IPS-18c (cell line): ENCODE measurements around the gene CRHBP.
"Not testable (repeated sequence)": the region's sequence is repeated elsewhere in the genome, so short reads cannot be mapped to it uniquely, and the experiment has no call there.

Source experiments
- H3K4me3 ChIP-seq: 2 replicates; pipeline ENCODE4 v1.7.0; 2013; ENCODE audit warnings: low read depth, mild to moderate bottlenecking, low read length, moderate library complexity; ENCODE audit not compliant: insufficient read depth
- H3K9me3 ChIP-seq: one replicate; pipeline ENCODE4 v1.6.1; 2013; ENCODE audit warnings: mild to moderate bottlenecking, low read length, moderate library complexity; ENCODE audit not compliant: control insufficient read depth, insufficient read depth

CRHBP gene, protein sequence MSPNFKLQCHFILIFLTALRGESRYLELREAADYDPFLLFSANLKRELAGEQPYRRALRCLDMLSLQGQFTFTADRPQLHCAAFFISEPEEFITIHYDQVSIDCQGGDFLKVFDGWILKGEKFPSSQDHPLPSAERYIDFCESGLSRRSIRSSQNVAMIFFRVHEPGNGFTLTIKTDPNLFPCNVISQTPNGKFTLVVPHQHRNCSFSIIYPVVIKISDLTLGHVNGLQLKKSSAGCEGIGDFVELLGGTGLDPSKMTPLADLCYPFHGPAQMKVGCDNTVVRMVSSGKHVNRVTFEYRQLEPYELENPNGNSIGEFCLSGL

DNA sequence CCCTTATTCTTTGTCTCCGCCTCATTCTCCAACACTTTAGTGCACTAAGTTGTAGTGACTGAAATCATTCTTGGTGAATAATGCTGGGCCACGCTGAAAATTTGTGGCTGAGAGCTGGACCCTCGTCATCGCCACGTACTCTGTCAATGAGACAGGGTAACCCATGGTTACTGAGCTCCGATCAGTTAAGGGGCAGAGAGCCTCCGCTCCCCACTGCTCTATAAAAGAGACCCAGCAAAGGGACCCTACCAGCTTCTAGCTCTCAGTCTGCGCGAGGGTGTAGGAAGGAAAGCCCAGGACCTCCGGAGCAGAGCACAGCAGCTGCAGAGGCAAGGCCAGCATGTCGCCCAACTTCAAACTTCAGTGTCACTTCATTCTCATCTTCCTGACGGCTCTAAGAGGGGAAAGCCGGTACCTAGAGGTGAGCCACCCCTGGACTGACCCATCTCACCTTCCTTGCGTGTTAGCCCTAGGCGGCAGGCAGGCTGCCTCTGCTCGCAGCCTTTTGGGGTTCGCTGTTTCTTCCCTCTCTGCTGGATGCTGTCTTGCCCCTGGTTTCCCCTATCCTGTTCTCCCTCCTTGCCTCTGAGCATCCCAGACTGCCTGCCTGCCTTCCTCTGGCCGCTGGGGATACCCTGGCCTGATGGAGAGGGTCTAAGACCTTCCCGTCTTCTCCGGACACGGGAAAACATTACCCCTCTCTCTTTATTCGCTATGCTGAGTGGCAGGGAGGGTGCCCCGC lies at the start of gene CRHBP:
Gene CRHBP, plus strand, starts transcription at position 251 of the 742 bp plus-strand sequence. Its CDS starts 90 bp downstream, at position 341.
- Histone ChIP-seq H3K9me3 (no peaks in the 10 kb centered on the region), H3K4me3 (peak within 1 kb of the TSS; percentile 71)

DNA sequence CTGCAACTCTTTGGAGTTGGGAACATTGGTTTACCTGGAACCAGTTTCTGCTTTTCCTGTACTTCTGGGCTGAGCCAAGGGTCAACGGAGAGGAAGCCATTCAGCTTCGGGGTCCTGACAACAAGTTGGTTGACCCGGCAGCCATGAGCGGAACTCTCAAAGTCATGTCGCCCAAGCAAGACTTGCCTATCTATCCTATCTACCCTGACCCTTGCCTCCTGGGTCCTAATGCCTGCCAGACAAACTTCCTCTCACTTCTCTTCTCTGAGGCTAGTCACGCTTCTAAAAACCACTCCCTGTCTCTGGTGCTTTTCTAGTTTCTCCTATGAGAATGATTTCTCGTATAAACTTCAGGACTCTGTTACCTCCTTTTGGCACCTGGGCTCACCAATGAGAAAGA lies 44.7 kb upstream of the CRHBP start:
- H3K9me3 ChIP-seq = no peaks in the 10 kb centered on the region
- H3K4me3 ChIP-seq = no peak overlapping the region

DNA sequence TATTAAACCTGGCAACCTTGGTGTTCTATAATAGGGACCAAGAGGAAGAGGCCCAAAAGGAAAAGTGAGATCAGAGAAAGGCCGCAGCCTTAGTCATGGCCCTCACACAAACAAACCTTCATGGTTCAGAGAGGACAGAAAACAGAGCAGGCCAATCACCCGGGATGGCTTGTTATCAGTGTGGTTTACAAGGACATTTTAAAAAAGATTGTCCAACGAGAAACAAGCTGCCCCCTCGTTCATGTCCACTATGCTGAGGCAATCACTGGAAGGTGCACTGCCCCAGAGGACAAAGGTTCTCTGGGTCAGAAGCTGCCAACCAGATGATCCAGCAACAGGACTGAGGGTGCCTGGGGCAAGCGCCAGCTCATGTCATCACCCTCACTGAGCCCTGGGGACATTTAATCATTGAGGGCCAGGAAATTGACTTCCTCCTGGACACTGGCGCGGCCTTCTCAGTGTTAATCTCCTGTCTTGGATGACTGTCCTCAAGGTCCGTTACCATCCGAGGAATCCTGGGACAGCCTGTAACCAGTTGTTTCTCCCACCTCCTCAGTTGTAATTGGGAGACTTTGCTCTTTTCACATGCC lies 42.4 kb upstream of the CRHBP start:
- not testable (repeated sequence) for H3K9me3 ChIP-seq, H3K4me3 ChIP-seq

DNA sequence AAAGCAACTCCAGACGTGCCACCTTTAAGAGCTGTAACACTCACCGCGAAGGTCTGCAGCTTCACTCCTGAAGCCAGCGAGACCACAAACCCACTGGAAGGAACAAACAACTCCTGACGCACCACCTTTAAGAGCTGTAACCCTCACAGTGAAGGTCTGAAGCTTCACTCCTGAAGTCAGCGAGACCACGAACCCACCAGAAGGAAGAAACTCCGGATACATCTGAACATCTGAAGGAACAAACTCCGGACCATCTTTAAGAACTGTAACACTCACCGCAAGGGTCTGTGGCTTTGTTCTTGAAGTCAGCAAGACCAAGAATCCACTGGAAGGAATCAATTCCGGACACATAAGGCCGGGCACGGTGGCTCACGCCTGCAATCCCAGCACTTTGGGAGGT lies 38.2 kb upstream of the CRHBP start:
- H3K9me3 ChIP-seq = not testable (repeated sequence)

DNA sequence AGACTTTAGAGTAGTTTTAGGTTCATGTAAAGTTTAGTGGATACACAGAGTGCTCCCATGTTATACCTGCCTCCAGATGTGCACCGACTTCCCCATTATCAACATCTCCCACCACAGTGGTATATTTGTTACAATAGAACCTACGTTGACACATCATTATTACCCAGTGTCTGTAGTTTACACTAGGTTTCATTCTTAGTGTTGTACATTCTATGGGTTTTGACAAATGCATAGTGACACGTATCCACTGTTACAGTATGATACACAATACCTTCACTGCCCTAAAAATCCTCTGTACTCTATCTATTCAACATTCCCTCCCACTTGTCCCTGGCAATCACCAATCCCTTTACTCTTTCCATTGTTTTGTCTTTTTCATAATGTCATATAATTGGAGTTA lies 34.3 kb upstream of the CRHBP start:
- H3K4me3 ChIP-seq = no peak overlapping the region
- H3K9me3 ChIP-seq = no peaks in the 10 kb centered on the region

More for the DNA sequence above, 38.2 kb upstream of the CRHBP start:
- H3K4me3 ChIP-seq = not testable (repeated sequence)

DNA sequence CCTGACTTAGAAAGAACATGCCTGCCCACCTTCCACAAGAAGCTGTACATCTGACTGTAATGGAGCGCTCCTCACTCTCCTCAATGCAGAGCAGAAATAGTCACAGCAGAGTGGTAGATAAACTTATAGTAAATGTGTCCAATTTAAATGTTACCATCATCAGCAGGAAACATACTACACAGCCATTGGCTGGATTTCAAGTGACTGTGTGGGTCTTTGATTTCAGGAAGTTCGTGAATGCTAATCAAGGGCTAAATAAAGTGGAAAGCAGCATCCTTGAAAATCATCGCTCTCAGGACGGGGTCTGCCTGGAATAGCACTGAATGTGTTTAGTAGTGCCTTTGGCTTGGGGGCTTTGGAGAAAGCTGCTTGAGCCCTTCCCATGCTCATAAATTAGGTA lies 32.4 kb upstream of the CRHBP start:
- Histone ChIP-seq H3K4me3 (no peak overlapping the region), H3K9me3 (no peaks in the 10 kb centered on the region)

DNA sequence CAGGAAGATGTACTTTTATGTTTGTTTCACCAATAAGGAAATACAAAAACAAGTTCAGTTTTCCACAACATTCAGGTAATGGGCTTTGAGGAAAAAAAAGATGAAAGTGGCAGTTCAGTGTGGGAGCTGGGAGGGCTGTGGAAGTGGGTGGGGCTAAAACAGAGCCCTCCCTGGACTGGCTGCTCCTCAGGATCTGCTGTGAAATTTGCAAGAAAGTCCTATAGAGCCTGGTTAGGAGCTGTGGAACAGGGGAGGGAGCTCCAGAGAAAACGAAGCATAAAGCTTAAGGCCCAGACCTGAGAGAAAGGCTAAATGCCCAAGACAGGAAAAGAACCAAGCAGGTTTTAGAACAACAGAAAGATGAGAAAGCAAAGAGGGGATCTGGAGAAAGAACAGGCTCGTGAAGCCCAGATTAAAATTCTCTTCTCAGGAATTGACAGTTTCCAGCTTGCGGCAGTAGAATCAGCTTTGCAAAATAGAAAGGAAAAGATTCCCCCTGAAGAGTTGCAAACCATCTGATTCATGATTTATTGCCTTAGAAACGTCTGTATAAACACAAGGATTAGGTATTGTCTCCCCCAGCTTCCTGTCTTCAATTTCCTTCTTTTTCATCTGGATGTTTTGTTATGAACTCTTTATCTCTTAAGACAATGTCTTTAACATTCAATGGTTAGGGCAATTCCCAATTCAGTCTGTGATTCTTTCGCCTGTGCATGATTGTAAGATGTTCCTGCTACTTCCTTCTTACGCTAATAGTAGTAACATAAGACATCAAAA lies 26.3 kb upstream of the CRHBP start:
- H3K9me3 ChIP-seq = no peaks in the 10 kb centered on the region
- H3K4me3 ChIP-seq = no peak overlapping the region

DNA sequence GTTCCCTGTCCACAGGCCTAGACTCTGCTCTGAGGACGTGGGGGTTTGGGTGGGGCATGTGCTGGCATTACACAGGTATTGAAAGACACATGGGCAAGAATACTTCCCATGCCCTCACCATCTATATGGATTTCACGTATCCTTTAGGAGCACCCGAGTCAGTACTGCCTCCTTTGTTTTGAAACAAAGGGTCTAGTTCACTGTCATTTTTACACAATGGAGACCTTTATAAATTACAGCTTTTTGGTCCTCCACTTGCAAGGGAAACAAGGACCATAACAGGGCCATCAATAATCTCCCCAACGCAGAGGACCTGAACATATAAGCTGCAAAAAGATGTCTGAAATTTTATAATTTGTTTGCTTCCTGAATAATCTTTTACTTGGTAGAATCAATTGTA lies 24.9 kb upstream of the CRHBP start:
- H3K4me3 ChIP-seq = no peak overlapping the region
- H3K9me3 ChIP-seq = no peaks in the 10 kb centered on the region

DNA sequence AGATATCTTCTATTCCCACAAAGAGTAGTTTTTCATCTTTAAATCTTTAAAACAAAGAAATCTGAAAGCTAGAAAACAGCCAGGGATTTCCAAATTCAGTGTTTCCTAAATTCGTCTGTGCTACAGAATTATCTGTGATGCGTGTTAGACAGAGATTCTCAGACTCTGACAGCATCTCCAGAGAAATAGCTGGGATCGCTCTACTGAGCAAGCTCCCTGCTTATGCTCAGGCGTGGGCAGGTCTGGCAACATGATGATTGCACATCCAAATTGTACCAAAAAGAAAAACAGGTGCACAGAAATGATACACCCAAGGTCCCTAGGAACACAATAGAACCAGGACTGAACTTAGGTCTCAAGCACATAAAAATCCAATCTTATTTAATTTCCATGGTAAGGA lies 22.8 kb upstream of the CRHBP start:
- Histone ChIP-seq H3K9me3 (no peaks in the 10 kb centered on the region), H3K4me3 (no peak overlapping the region)

DNA sequence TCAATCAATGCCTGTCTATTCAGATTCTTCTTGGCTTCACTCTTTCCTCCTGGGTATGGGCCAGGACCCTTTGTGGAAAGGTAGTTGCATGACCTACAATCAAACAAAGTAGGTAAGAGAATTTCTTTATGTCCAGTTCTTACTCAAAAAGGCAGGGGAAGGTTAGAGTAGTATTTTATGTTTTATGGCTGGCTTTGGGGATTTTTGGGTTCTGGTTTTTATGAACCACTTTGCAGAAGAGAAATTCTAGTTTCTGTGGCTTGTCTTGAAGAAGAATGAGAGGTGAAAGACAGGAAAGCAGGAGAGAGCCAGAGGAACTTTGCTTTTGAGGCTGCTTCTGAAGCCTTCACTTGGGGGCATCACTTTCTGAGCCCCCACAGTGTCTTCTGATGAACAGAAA lies 14.7 kb upstream of the CRHBP start:
- Histone ChIP-seq H3K9me3 (no peaks in the 10 kb centered on the region), H3K4me3 (no peak overlapping the region)

DNA sequence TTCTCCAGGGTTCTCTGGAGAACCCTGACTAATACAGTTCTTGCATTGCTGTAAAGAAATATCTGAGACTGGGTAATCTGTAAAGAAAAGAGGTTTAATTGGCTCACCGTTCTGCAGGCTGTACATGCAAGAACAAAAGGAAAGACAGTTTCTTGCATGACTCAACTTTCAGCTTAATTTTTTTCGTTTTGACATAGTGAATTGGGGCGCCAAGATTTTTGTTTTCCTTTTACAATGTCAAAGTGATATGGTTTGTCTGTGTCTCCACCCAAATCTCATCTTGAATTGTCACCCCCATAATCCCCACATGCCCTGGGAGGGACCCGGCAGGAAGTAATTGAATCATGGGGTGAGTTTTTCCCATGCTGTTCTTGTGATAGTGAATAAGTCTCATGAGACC lies 11.8 kb upstream of the CRHBP start:
- H3K9me3 ChIP-seq = no peaks in the 10 kb centered on the region
- no peak overlapping the region for H3K4me3 ChIP-seq

DNA sequence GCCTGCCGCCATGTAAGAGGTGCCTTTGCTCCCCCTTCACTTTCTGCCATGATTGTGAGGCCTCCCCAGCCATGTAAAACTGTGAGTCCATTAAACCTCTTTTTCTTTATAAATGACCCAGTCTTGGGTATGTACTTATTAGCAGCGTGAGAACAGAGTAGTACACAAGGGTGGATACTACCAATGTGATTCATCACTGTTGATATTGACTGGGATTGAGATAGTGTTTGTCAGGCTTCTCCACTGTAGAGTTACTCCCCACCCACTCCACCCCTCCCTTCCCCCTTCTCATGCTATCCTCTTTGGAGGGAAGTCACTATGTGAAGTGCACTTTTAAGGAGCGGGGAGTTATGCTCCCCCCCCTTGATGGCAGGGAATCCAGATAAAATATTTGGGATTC lies 11.4 kb upstream of the CRHBP start:
- Histone ChIP-seq H3K9me3 (no peaks in the 10 kb centered on the region), H3K4me3 (no peak overlapping the region)

DNA sequence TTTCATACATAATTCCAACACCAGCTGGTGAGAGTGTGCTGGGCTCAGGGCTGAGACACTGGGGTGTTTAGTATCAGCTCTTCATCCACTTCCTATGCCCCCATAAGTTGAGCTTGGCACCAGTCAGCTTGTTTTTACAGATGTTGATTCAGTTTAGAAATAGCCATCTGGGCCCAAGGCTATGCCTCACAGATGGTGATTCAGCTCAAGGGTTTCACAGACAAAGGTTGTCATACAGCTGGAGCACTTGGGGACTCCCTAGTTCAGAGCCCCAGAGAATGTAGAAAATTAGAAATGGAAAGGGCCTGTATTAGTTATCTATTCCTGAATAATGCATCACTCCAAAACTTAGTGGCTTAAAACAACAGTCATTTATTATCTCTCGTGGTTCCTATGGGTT lies 10.3 kb upstream of the CRHBP start:
- Histone ChIP-seq H3K9me3 (no peaks in the 10 kb centered on the region), H3K4me3 (no peak overlapping the region)

DNA sequence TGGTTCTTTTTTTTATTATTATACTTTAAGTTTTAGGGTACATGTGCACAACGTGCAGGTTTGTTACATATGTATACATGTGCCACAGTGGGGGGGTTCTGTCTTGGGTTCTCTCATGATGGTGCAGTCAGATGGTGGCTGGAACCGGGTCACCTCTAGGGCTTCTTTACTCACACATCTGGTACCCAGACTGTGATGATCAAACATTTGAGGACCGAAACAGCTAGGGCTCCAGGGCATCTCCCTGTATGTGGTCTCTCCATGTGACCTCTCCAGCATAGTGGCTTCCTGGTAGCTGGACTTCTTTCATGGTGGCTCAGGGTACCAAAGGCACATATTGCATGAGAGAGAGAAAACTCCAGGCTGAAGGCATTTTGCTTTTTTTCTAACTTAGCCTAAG lies 9.8 kb upstream of the CRHBP start:
- H3K9me3 ChIP-seq = no peaks in the 10 kb centered on the region

DNA sequence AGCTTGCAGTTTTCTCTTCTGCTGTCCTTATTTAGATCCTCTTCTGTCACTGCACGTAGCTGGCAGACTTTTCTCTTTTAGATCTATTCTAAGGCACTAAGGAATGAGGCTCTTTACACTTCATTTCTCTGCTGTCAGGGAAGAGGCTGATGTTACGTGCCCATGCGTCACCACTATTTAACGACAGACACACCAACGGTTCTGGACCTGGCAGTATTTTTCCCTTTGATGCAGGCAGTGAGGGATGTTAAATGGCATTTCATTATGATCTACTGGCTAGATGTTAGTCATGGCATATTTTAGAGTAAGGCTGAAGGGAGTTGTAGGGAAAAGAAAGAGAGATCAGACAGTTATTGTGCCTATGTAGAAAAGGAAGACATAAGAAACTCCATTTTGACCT lies 8.2 kb upstream of the CRHBP start:
- H3K4me3 ChIP-seq = no peak overlapping the region
- H3K9me3 ChIP-seq = no peaks in the 10 kb centered on the region

More for the DNA sequence above, 9.8 kb upstream of the CRHBP start:
- no peak overlapping the region for H3K4me3 ChIP-seq

DNA sequence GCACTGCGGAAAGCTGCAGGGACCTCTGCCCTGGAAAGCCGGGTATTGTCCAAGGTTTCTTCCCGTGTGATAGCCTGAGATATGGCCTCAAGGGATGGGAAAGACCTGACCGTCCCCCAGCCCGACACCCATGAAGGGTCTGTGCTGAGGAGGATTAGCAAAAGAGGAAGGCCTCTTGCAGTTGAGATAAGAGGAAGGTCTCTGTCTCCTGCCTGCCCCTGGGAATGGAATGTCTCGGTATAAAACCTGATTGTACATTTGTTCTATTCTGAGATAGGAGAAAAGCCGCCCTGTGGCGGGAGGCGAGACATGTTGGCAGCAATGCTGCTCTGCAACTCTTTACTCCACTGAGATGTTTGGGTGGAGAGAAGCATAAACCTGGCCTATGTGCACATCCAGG lies 7.6 kb upstream of the CRHBP start:
- H3K9me3 ChIP-seq, H3K4me3 ChIP-seq: not testable (repeated sequence)

DNA sequence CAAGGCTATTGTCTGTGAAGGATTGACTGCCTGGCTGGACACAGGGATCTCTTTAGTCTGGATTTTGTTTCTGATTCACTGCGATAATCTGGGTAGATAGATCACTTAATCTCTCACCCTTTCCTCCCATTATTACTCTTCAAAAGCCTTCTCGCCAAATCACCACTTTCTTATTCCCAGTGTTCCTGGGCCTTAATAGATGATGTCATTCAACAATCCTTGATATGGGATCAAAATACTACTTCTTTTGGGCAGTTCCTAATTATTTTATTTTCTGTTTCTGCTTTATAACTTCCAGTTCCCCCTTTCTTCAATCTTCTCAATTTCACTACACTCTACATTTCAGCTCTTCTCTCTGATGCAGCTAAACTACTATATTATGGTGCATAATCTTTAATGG lies 6.8 kb upstream of the CRHBP start:
- Histone ChIP-seq H3K4me3 (no peak overlapping the region), H3K9me3 (no peaks in the 10 kb centered on the region)

DNA sequence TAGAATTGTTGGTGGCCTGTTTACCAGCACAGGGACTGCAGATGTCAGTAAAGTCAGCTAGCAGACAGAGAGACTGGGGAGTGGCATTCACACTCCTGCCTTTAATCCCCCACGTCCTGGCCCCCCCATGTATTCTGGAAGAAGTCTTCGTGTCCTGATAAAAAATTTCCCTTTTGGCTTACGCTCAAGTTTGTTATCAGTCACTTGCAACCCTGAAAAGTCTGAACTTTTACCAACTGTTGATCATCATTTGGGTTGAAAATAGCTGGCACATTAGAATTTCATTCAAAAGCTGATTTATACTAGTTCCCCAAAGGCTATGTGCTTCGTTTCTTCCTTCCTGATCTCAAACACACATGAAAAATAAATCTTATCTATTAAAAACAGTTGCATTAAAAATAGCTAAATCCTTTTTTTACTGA lies 5.8 kb upstream of the CRHBP start:
- Histone ChIP-seq H3K9me3 (no peaks in the 10 kb centered on the region), H3K4me3 (no peak overlapping the region)
